Keratinocyte (primary cell): ENCODE results near the gene CHCHD6. TPM values are rescaled to one million over a fixed set of nuclear protein-coding genes. Genes with fewer than 3 reads are reported as not detected.
A peak's percentile ranks its signal among the peaks of the same experiment; 100 is the strongest.

ENCODE experiments used
- DNase-seq: peaks from one replicate; pipeline ENCODE4 v3.0.0-alpha.2; 2011; ENCODE audit warnings: low read depth, missing footprints, low spot score
- FAIRE-seq: peaks from 2 replicates; lab custom pipeline; 2011; peaks lifted over from hg19 to GRCh38; lab: Jason Lieb, UNC
- H2AFZ ChIP-seq: 2 replicates; pipeline ENCODE4 v1.6.0; 2012; ENCODE audit warnings: low read length, control low read depth, inconsistent platforms; ENCODE audit not compliant: control insufficient read depth
- H3K27ac ChIP-seq: 2 replicates; pipeline ENCODE4 v1.5.1; 2011; ENCODE audit warnings: low read length; ENCODE audit not compliant: control insufficient read depth, insufficient read depth
- H3K27me3 ChIP-seq: 3 replicates; pipeline ENCODE4 v1.6.0; 2011; ENCODE audit warnings: low read length; ENCODE audit not compliant: control insufficient read depth, insufficient read depth; ENCODE audit errors: extremely low read depth
- H3K36me3 ChIP-seq, 2 experiments: 2 replicates in 1 of 2; 3 replicates in 1 of 2; pipeline ENCODE4 v1.5.1; 2011; ENCODE audit warnings: low read length in 2 of 2, mild to moderate bottlenecking in 1 of 2; ENCODE audit not compliant: control insufficient read depth in 2 of 2, insufficient read depth in 2 of 2; ENCODE audit errors: extremely low read depth in 1 of 2
- H3K4me1 ChIP-seq: 3 replicates; pipeline ENCODE4 v1.5.1; 2011; ENCODE audit warnings: low read length; ENCODE audit not compliant: control insufficient read depth, insufficient read depth; ENCODE audit errors: extremely low read depth
- H3K4me2 ChIP-seq: 3 replicates; pipeline ENCODE4 v1.6.0; 2011; ENCODE audit warnings: low read depth, low read length; ENCODE audit not compliant: control insufficient read depth, insufficient read depth; ENCODE audit errors: extremely low read depth
- H3K4me3 ChIP-seq, 3 experiments: fragments of 200-600 bp in 1 of 3; sonication (generic) in 1 of 3; 2 replicates in 2 of 3; 3 replicates in 1 of 3; pipeline ENCODE4 v1.5.1; 2011 to 2016; ENCODE audit warnings: low read length in 3 of 3, mild to moderate bottlenecking in 3 of 3, control low read depth in 2 of 3, inconsistent platforms in 1 of 3, low read depth in 1 of 3, mixed read lengths in 1 of 3, mixed run types in 1 of 3, moderate library complexity in 1 of 3; ENCODE audit not compliant: control insufficient read depth in 2 of 3, insufficient read depth in 2 of 3; ENCODE audit errors: extremely low read depth in 1 of 3
- H3K79me2 ChIP-seq: 2 replicates; pipeline ENCODE4 v1.6.0; 2012; ENCODE audit warnings: low read length; ENCODE audit not compliant: control insufficient read depth, insufficient read depth
- H3K9ac ChIP-seq: 3 replicates; pipeline ENCODE4 v1.6.0; 2011; ENCODE audit warnings: low read length; ENCODE audit not compliant: control insufficient read depth, insufficient read depth; ENCODE audit errors: extremely low read depth
- H3K9me1 ChIP-seq: 3 replicates; pipeline ENCODE4 v1.6.0; 2011; ENCODE audit warnings: low read length; ENCODE audit not compliant: control insufficient read depth, insufficient read depth; ENCODE audit errors: extremely low read depth
- H3K9me3 ChIP-seq: 2 replicates; pipeline ENCODE4 v1.5.1; 2012; ENCODE audit warnings: low read depth, low read length; ENCODE audit not compliant: control insufficient read depth
- H4K20me1 ChIP-seq: 3 replicates; pipeline ENCODE4 v1.6.0; 2011; ENCODE audit warnings: low read length; ENCODE audit not compliant: control insufficient read depth, insufficient read depth; ENCODE audit errors: extremely low read depth
- CTCF ChIP-seq, 3 experiments: IDR thresholded peaks in 1 of 3; conservative IDR thresholded peaks in 1 of 3; optimal IDR thresholded peaks in 1 of 3; 2 replicates in 2 of 3; 3 replicates in 1 of 3; pipeline versions ENCODE3 to v1.5.1; 2011; ENCODE audit warnings: low read length in 3 of 3, mild to moderate bottlenecking in 3 of 3, moderate library complexity in 2 of 3, control low read depth in 1 of 3, inconsistent platforms in 1 of 3; ENCODE audit not compliant: insufficient read depth in 2 of 3; ENCODE audit errors: extremely low read depth in 1 of 3
- EZH2 ChIP-seq: IDR thresholded peaks from one replicate; pipeline ENCODE4 v1.6.1; 2012; ENCODE audit warnings: inconsistent platforms, mild to moderate bottlenecking, low read length, moderate library complexity
- dilution Hi-C: fragments of 300-500 bp; cut with MboI; formaldehyde crosslinking; loops from one replicate; pipeline ENCODE4 v1.7.0; 2020; ENCODE audit warnings: low sequenced_read_pairs; ENCODE audit not compliant: extremely low pct_ligation_motif_present
- polyA plus RNA-seq, 5 experiments: library from polyadenylated mRNA; depleted of rRNA in 3 of 5; stranded (reverse) in 3 of 5; stranded (forward) in 1 of 5; unstranded in 1 of 5; fragments of >200 nt; gene quantifications; 1 replicate in 1 of 5; 2 replicates in 3 of 5; 3 replicates in 1 of 5; pipeline versions ENCODE4 v1.2.1 to v1.2.3, GENCODE V29; 2011 to 2012; ENCODE audit warnings: missing spikeins in 2 of 5, low read depth in 1 of 5, low replicate concordance in 1 of 5

CHCHD6 gene
- polyA plus RNA-seq, 1 donor (not counting 4 experiments of a cell fraction or from before 2014, with no cell fraction given): 21.7 TPM

- Histone ChIP-seq H3K4me3 (no peak overlapping the region), H4K20me1 (peaks cover 2% of the 10 kb centered on the region), H3K79me2 (no peaks in the 10 kb centered on the region), H3K9ac (no peak overlapping the region), H3K36me3 (no peaks in the 10 kb centered on the region), H3K27me3 (no peaks in the 10 kb centered on the region), H3K4me2 (peak overlapping the region; percentile 18), H3K4me1 (peaks cover 32% of the 10 kb centered on the region), H3K9me3 (no peaks in the 10 kb centered on the region), H2AFZ (no peak overlapping the region), H3K9me1 (no peaks in the 10 kb centered on the region), H3K27ac (no peak overlapping the region)
- dilution Hi-C loops: no loop called here
- TF ChIP-seq CTCF (optimal IDR thresholded peaks at IDR 0.05 in 1 of 3, IDR thresholded peaks at IDR 0.05 in 1 of 3, conservative IDR thresholded peaks at IDR 0.05 in 1 of 3; ENCODE audit: extremely low read depth in 1 of 3, insufficient read depth in 2 of 3, low read length in 3 of 3): peak; percentile 21 to 47 (median 46)
- no peak for TF ChIP-seq EZH2
- FAIRE-seq: peak; percentile 96
- DNase-seq: no peak
Observed at GRCh38 chr3:126926684-126927400, 222.8 kb downstream of the CHCHD6 start.

GRCh38 chr3:126927401-126927750 lies 223.3 kb downstream of the CHCHD6 start:
- no peak for DNase-seq
- no peaks in the 10 kb centered on the region for H3K9me3 ChIP-seq
- H2AFZ ChIP-seq: no peak overlapping the region
- peaks cover 37% of the 10 kb centered on the region for H3K4me1 ChIP-seq
- dilution Hi-C loops: no loop called here
- no peaks in the 10 kb centered on the region for H3K9me1 ChIP-seq
- no peak for FAIRE-seq
- H3K79me2 ChIP-seq: no peaks in the 10 kb centered on the region
- H3K4me3 ChIP-seq: no peak overlapping the region
- H3K9ac ChIP-seq: no peak overlapping the region
- no peak overlapping the region for H3K4me2 ChIP-seq
- H3K27me3 ChIP-seq: no peaks in the 10 kb centered on the region
- H3K36me3 ChIP-seq: no peaks in the 10 kb centered on the region
- peaks cover 2% of the 10 kb centered on the region for H4K20me1 ChIP-seq
- TF ChIP-seq EZH2 (no peak), CTCF (optimal IDR thresholded peaks at IDR 0.05 in 1 of 3, IDR thresholded peaks at IDR 0.05 in 1 of 3, conservative IDR thresholded peaks at IDR 0.05 in 1 of 3; ENCODE audit: extremely low read depth in 1 of 3, insufficient read depth in 2 of 3, low read length in 3 of 3) (no peak)
- H3K27ac ChIP-seq: no peak overlapping the region
